Measurements from ENCODE around the gene RUNX1. TPM values are rescaled to one million over a fixed set of nuclear protein-coding genes. Genes with fewer than 3 reads are reported as not detected.

RUNX1 gene
- total and polyA plus RNA-seq, 8 donors: 7.5 to 89.6 (median 10.8) TPM

- intact Hi-C loops (cut with DNase I): no loop called here
- ATAC-seq (no peak), DNase-seq (no peak)
- Histone ChIP-seq H3K4me3 (no peak overlapping the region), H3K4me1 (peaks cover 0 to 25% of the 10 kb centered on the region in 2 donors), H3K27me3 (no peaks in the 10 kb centered on the region), H3K36me3 (no peaks in the 10 kb centered on the region), H3K27ac (no peak overlapping the region), H3K9me3 (no peaks in the 10 kb centered on the region)
- TF ChIP-seq CTCF (IDR thresholded peaks at IDR 0.05): no peak
Measured at GRCh38 chr21:34932233-34932632, 116.9 kb downstream of the RUNX1 start.

- ATAC-seq (no peak), DNase-seq (no peak)
- H3K27ac ChIP-seq: no peak overlapping the region
- no peaks in the 10 kb centered on the region for H3K36me3 ChIP-seq
- TF ChIP-seq CTCF (IDR thresholded peaks at IDR 0.05): no peak
- H3K4me3 ChIP-seq: no peak overlapping the region
- H3K9me3 ChIP-seq: no peaks in the 10 kb centered on the region
- H3K27me3 ChIP-seq: no peaks in the 10 kb centered on the region
- intact Hi-C loops (cut with DNase I): no loop called here
- peaks cover 0 to 29% of the 10 kb centered on the region in 2 donors for H3K4me1 ChIP-seq
Measured at GRCh38 chr21:34930971-34931370, 118.1 kb downstream of the RUNX1 start.

GRCh38 chr21:34928637-34929036, 120.5 kb downstream of the RUNX1 start:
- no peak for ATAC-seq
- intact Hi-C loops (cut with DNase I): loop anchor here in 1 of 2 donors (10.0 kb wide), 1 partner anchor 86 kb away; no protein-coding TSS in a partner anchor

GRCh38 chr21:34927992-34928391, 121.1 kb downstream of the RUNX1 start:
- DNase-seq: no peak
- no peak for ATAC-seq
- peaks cover 0 to 10% of the 10 kb centered on the region in 2 donors for H3K4me1 ChIP-seq
- H3K9me3 ChIP-seq: no peaks in the 10 kb centered on the region
- no peak for TF ChIP-seq CTCF (IDR thresholded peaks at IDR 0.05)
- intact Hi-C loops (cut with DNase I): loop anchor here in 1 of 2 donors (10.0 kb wide), 1 partner anchor 87 kb away; no protein-coding TSS in a partner anchor
- H3K36me3 ChIP-seq: no peaks in the 10 kb centered on the region
- no peaks in the 10 kb centered on the region for H3K27me3 ChIP-seq
- no peak overlapping the region for H3K27ac ChIP-seq
- H3K4me3 ChIP-seq: no peak overlapping the region

More at GRCh38 chr21:34928637-34929036, 120.5 kb downstream of the RUNX1 start:
- H3K27ac ChIP-seq: no peak overlapping the region
- peaks cover 0 to 13% of the 10 kb centered on the region in 2 donors for H3K4me1 ChIP-seq
- DNase-seq: no peak
- no peaks in the 10 kb centered on the region for H3K36me3 ChIP-seq
- no peak overlapping the region for H3K4me3 ChIP-seq
- H3K9me3 ChIP-seq: no peaks in the 10 kb centered on the region
- H3K27me3 ChIP-seq: no peaks in the 10 kb centered on the region
- TF ChIP-seq CTCF (IDR thresholded peaks at IDR 0.05): no peak

GRCh38 chr21:34926803-34927467, 122.2 kb downstream of the RUNX1 start:
- no peak overlapping the region for H3K27ac ChIP-seq

More at GRCh38 chr21:34926803-34927467, 122.2 kb downstream of the RUNX1 start:
- DNase-seq (no peak), ATAC-seq (peak; percentile 58)
- Histone ChIP-seq H3K36me3 (no peaks in the 10 kb centered on the region), H3K27me3 (no peaks in the 10 kb centered on the region), H3K4me3 (no peak overlapping the region), H3K4me1 (peaks cover 0 to 10% of the 10 kb centered on the region in 2 donors), H3K9me3 (no peaks in the 10 kb centered on the region)
- intact Hi-C loops (cut with DNase I): loop anchor here in 1 of 2 donors (10.0 kb wide), 1 partner anchor 88 kb away; no protein-coding TSS in a partner anchor
- no peak for TF ChIP-seq CTCF (IDR thresholded peaks at IDR 0.05)
